ENCODE measurements around the gene PDE12.

DNA sequence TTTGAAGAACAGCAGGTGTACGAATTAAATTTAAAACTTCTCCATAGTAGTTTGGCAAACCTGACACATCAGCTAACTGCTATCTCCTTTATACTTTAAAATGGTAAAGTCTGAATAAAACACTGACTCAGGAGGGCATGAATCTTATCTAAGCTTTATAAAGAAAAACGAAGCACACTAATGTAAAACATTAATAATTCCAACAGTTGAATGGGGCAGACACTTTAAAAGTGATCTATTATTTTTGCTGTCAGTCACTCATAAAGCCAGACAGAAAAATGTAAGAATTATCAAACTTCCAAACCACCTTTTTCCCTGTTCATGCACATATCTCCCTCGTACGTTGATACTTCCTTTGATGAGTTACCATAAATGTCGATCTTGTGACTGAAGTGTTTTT is 38.5 kb downstream of the PDE12 start:
- no peak for TF ChIP-seq YY1 (IDR thresholded peaks at IDR 0.05; ENCODE audit: insufficient read depth, insufficient read length)
- TF ChIP-seq SUZ12 (IDR thresholded peaks at IDR 0.05; ENCODE audit: extremely low read depth, insufficient read depth, insufficient read length), result no peak
